Testis (tissue), 3 donors: ENCODE data around the gene CCDC57. TPM values are rescaled to one million over a fixed set of nuclear protein-coding genes. Genes with fewer than 3 reads are reported as not detected.

Experiments used
- DNase-seq: peaks from one replicate; pipeline ENCODE4 v3.0.0-alpha.2; 2019
- H3K27ac ChIP-seq, 2 donors: fragments of 200-600 bp; sonication (generic); one replicate each; pipeline ENCODE4 v1.5.1; 2019
- H3K27me3 ChIP-seq: fragments of 200-600 bp; sonication (generic); one replicate; pipeline ENCODE4 v1.5.1; 2019
- H3K36me3 ChIP-seq: fragments of 200-600 bp; sonication (generic); one replicate; pipeline ENCODE4 v1.5.1; 2017; ENCODE audit warnings: low read depth; ENCODE audit errors: missing control alignments
- H3K4me1 ChIP-seq: fragments of 200-600 bp; sonication (generic); one replicate; pipeline ENCODE4 v1.5.1; 2019
- H3K4me3 ChIP-seq, 2 donors: fragments of 200-600 bp; sonication (generic); one replicate each; pipeline ENCODE4 v1.5.1; 2017 to 2019
- H3K9me3 ChIP-seq: fragments of 200-600 bp; sonication (generic); one replicate; pipeline ENCODE4 v1.5.1; 2017
- POLR2A ChIP-seq: fragments of 450-650 bp; IDR thresholded peaks from one replicate; pipeline ENCODE4 v1.6.1; 2017; ENCODE audit warnings: antibody characterized with exemption, mild to moderate bottlenecking, moderate library complexity
- WGBS, 2 donors: methylation state at CpG; one replicate each; pipeline ENCODE4 v1.1.5; 2018; 5-methylcytosine and 5-hydroxymethylcytosine counted together
- intact Hi-C: fragments of 100-400 bp; cut with DNase I; formaldehyde crosslinking; loops from one replicate; pipeline ENCODE4 v1.15.1; 2023; ENCODE audit warnings: low total_unique reads
- polyA plus RNA-seq: library from polyadenylated mRNA; stranded (reverse); fragments of 350-450 nt; fragmentation: Illumina TruSeq; extraction: RNeasy Lipid Tissue Mini Kit (QIAGEN cat#74804); gene quantifications from one replicate; pipeline ENCODE4 v1.2.3, GENCODE V29; 2014; ENCODE audit warnings: low read depth, low replicate concordance; ENCODE audit not compliant: insufficient read depth
- total RNA-seq, 2 donors: library from RNA; depleted of rRNA; stranded (reverse); fragments of >200 nt; gene quantifications; one replicate each; pipeline ENCODE4 v1.2.3, GENCODE V29; 2016
- TF ChIP-seq, protein P1 (sequence below), 3 experiments: fragments of 450-650 bp in 2 of 3; fragments of 200-600 bp in 1 of 3; sonication (generic) in 1 of 3; IDR thresholded peaks; one replicate each; pipeline ENCODE4 v1.5.1; 2016 to 2019; ENCODE audit warnings: antibody characterized with exemption in 3 of 3, mild to moderate bottlenecking in 2 of 3, moderate library complexity in 1 of 3

The CCDC57 gene
- total and polyA plus RNA-seq, 3 donors from 2014 or later, result 61.3 to 111 (median 71.8) TPM

DNA sequence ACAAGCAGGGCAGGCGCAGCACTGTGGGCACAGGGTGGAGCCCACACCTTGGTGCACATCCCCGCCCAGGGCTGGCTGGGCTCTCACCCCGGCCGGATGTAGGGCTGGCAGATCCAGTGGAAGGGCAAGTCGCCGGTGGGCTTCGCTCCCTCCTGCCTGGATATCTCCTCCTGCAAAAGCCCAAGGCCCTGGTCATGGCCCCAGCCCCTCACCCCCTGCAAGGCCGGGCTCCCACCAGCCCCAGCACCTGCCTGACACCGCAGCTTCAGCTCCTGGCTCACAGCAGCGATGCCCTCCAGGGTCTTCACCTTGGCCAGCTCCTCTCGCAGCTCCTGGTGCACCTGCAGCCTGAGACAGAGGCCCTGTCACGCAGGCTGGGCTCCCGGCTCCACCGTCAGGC lies 152.0 kb downstream of the CCDC57 start:
- intact Hi-C loops, result no loop called here
- no peak overlapping the region for H3K4me3 ChIP-seq
- 85 to 87% methylated on average over 9 to 14 of the region's 14 CpGs for WGBS, 2 donors
- no peaks in the 10 kb centered on the region for H3K9me3 ChIP-seq
- peaks cover 11% of the 10 kb centered on the region for H3K4me1 ChIP-seq
- H3K27ac ChIP-seq, result no peak overlapping the region
- TF ChIP-seq, protein P1, sequence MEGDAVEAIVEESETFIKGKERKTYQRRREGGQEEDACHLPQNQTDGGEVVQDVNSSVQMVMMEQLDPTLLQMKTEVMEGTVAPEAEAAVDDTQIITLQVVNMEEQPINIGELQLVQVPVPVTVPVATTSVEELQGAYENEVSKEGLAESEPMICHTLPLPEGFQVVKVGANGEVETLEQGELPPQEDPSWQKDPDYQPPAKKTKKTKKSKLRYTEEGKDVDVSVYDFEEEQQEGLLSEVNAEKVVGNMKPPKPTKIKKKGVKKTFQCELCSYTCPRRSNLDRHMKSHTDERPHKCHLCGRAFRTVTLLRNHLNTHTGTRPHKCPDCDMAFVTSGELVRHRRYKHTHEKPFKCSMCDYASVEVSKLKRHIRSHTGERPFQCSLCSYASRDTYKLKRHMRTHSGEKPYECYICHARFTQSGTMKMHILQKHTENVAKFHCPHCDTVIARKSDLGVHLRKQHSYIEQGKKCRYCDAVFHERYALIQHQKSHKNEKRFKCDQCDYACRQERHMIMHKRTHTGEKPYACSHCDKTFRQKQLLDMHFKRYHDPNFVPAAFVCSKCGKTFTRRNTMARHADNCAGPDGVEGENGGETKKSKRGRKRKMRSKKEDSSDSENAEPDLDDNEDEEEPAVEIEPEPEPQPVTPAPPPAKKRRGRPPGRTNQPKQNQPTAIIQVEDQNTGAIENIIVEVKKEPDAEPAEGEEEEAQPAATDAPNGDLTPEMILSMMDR (IDR thresholded peaks at IDR 0.05), result no peak
- TF ChIP-seq POLR2A, result no peak
- DNase-seq, result no peak
- no peaks in the 10 kb centered on the region for H3K36me3 ChIP-seq
- H3K27me3 ChIP-seq, result no peaks in the 10 kb centered on the region

DNA sequence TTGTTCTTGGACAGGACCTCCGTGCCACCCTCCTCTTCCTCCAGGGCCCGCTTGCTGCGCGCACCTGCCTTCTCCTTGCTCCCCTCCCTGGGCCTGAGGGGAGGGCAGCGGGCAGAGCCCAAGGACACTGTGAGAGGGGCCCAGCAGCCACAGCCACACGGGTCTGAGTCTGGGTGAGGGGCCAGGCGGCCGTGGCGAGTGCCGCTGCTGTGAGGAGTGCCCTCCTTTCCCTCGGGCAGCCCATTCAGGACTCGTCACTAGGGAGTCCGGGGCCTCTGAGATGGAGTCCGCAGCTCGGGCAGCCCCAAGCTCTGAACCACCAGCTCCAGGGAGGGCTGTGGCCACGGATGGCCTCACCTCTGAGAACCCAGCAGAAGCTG lies 152.7 kb downstream of the CCDC57 start:
- no peak for DNase-seq
- intact Hi-C loops, result no loop called here
- 78 to 100% methylated on average over 2 to 16 of the region's 16 CpGs for WGBS, 2 donors
- TF ChIP-seq, protein P1 (IDR thresholded peaks at IDR 0.05), result no peak
- Histone ChIP-seq H3K36me3 (no peaks in the 10 kb centered on the region), H3K9me3 (no peaks in the 10 kb centered on the region), H3K4me3 (no peak overlapping the region), H3K4me1 (peaks cover 10% of the 10 kb centered on the region), H3K27me3 (no peaks in the 10 kb centered on the region), H3K27ac (no peak overlapping the region)

DNA sequence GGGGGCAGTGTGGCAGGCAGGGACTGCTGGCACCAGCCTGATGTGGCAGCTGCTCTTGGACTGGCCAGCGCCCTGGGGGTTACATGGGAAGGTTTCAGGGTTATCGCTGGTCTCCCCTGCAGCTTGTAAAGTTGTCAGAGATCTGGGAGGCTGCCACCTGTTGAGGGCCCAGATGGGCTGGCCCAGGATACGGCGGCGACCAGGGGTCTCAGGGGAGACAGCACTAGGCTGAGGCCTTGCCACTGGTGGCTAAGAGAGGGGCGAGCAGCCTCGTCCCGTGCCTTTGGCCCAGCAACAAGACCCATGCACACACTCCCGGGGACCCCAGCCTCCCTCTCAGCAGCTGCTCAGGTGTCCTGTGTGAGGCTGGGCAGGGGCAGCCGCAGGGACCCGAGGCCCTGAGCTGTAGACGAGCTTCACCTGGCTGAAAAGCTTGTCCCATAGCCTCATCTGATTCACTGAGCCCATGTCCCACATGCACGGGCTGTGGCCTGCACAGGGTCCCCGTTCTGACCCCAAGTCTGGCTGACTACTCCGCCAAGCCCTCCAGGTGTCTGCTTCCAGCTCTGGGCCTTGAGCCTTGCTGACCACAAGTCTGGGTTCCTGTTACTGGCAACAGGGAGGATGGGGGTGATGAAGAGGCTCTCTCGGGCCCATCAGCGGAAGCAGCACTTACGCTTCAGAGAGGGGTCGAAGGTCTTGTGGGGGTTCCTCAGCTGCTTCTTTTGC lies 153.2 kb downstream of the CCDC57 start:
- 73 to 75% methylated on average over 16 to 19 of the region's 19 CpGs for WGBS, 2 donors
- Histone ChIP-seq H3K9me3 (no peaks in the 10 kb centered on the region), H3K27ac (no peak overlapping the region), H3K4me3 (no peak overlapping the region), H3K27me3 (no peaks in the 10 kb centered on the region), H3K36me3 (no peaks in the 10 kb centered on the region), H3K4me1 (peaks cover 5% of the 10 kb centered on the region)
- DNase-seq, result no peak
- TF ChIP-seq POLR2A, result no peak
- TF ChIP-seq, protein P1 (IDR thresholded peaks at IDR 0.05), result no peak
- intact Hi-C loops, result no loop called here

DNA sequence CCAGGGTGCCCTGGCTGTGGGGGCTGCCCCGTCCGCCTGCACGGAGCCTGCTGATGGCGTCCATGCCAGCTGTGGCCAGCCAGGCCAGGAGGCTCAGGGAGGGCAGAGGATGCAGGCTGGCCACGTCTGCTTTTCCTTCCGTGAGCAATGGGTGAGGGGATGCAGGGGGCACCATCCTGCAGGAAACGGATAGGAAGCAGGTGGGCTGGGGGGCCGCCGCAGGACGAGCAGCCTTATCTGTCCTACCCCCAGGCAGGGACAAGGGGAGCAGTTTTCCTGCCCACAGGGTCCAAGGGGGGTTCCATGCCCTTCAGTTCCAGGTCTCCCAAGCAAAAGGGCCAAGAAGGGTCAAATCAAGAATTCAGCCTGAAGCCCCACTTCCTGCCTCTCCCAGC lies 153.8 kb downstream of the CCDC57 start:
- no peak for DNase-seq
- TF ChIP-seq, protein P1 (IDR thresholded peaks at IDR 0.05), result no peak
- TF ChIP-seq POLR2A, result no peak
- WGBS, 2 donors, result 78 to 85% methylated on average over 4 to 10 of the region's 10 CpGs
- H3K36me3 ChIP-seq, result no peaks in the 10 kb centered on the region
- no peaks in the 10 kb centered on the region for H3K9me3 ChIP-seq
- intact Hi-C loops, result no loop called here
- H3K4me1 ChIP-seq, result no peaks in the 10 kb centered on the region
- no peak overlapping the region for H3K27ac ChIP-seq
- no peaks in the 10 kb centered on the region for H3K27me3 ChIP-seq
- no peak overlapping the region for H3K4me3 ChIP-seq

DNA sequence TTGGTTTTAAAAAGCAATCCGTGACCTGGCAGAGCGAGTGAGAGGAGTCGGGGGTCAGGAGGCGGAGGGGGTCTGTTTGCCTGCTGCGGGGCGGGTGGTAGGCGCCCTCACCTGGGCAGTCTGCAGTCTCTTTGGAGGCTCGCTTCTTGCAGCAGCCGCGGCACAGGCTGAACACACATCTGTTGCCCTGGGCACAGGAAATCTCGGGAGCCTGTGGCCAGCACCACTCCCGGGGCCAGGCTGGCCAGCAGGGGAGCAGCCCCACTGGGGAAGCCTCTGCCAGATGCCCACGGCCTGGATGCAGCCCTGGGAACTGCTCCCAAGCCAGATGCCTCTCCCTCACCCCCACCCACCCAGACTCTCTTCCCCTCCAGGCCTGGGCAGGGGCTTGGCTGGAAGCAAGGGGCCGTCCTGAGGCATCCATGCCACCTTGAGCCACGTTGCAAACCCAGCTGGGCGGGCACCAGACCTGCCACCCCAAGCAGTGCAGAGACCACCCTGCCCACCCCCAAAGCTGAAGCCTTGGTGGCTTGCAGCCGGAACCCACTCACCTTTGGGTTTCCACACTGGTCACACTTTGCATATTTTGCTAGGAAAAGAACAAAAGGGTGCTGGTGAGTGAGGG lies 154.3 kb downstream of the CCDC57 start:
- Histone ChIP-seq H3K27ac (no peak overlapping the region), H3K4me1 (peaks cover under 1% of the 10 kb centered on the region), H3K9me3 (no peaks in the 10 kb centered on the region), H3K27me3 (no peaks in the 10 kb centered on the region), H3K4me3 (no peak overlapping the region), H3K36me3 (no peaks in the 10 kb centered on the region)
- no peak for TF ChIP-seq POLR2A
- TF ChIP-seq, protein P1 (IDR thresholded peaks at IDR 0.05), result no peak
- intact Hi-C loops, result no loop called here
- WGBS, 2 donors, result 77 to 85% methylated on average over 10 to 17 of the region's 17 CpGs
- no peak for DNase-seq
